Epithelial cell of esophagus (primary cell): ENCODE data around the gene IL18R1.

Source experiments
- DNase-seq: peaks from one replicate; pipeline ENCODE4 v3.0.0; 2010; ENCODE audit warnings: low read depth
- H3K4me3 ChIP-seq: 2 replicates; pipeline ENCODE4 v1.5.1; 2011; ENCODE audit warnings: mild to moderate bottlenecking, low read length, control low read depth
- CTCF ChIP-seq: IDR thresholded peaks from 2 replicates; pipeline ENCODE4 v1.5.1; 2011; ENCODE audit warnings: low read depth, mild to moderate bottlenecking, low read length, control low read depth, inconsistent platforms; ENCODE audit not compliant: insufficient read depth; ENCODE audit errors: missing control alignments

Gene IL18R1

GRCh38 chr2:102357937-102358336, 2.3 kb downstream of the IL18R1 start:
- no peak overlapping the region for H3K4me3 ChIP-seq
- DNase-seq, result no peak
- TF ChIP-seq CTCF, result no peak

GRCh38 chr2:102358496-102358895, 2.9 kb downstream of the IL18R1 start:
- no peak overlapping the region for H3K4me3 ChIP-seq
- no peak for TF ChIP-seq CTCF
- no peak for DNase-seq

- TF ChIP-seq CTCF, result peak; percentile 19
- no peak overlapping the region for H3K4me3 ChIP-seq
- DNase-seq, result peak; percentile 85
Observed at GRCh38 chr2:102359527-102359926, 3.9 kb downstream of the IL18R1 start.

GRCh38 chr2:102361632-102362241, 6.1 kb downstream of the IL18R1 start:
- DNase-seq, result no peak
- H3K4me3 ChIP-seq, result no peak overlapping the region
- no peak for TF ChIP-seq CTCF

GRCh38 chr2:102365763-102366162, 10.2 kb downstream of the IL18R1 start:
- no peak for TF ChIP-seq CTCF
- no peak overlapping the region for H3K4me3 ChIP-seq
- DNase-seq, result no peak

- no peak overlapping the region for H3K4me3 ChIP-seq
- TF ChIP-seq CTCF, result no peak
- DNase-seq, result no peak
Observed at GRCh38 chr2:102366406-102367112, 11.0 kb downstream of the IL18R1 start.
